ENCODE measurements around the gene CD93. TPM values are rescaled to one million over a fixed set of nuclear protein-coding genes. Genes with fewer than 3 reads are reported as not detected.
A peak's percentile ranks its signal among the peaks of the same experiment; 100 is the strongest.

Gene CD93
- total and polyA plus RNA-seq, 2 donors from 2014 or later, result 9.9 to 104 TPM

DNA sequence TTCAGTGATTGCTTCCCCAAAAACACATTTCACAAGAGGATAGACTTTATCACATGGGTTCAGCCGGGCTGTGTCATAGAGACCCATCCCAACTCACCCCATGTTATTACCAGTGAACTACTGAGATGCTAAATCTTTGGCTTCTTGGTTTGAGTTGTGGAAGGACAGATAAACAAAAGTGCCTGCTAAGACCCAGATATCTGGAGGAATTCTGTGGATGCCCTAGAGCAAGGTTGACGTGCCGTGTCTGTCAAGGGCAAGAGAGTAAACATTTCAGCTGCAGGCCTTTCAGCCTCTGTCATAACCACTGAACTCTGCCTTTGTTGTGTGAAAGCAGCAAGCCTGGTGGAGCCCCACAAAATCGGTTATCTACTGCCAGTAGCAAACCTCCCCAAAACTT, 25.5 kb downstream of the CD93 start:
- Histone ChIP-seq H3K9ac (ENCODE audit: low read length in 3 of 3) (no peak overlapping the region), H3K27ac (ENCODE audit: low read depth in 2 of 2, low read length in 2 of 2) (no peak overlapping the region), H3K9me3 (ENCODE audit: control insufficient read depth in 2 of 3, insufficient read depth in 1 of 3, low read length in 3 of 3) (no peaks in the 10 kb centered on the region), H3K27me3 (ENCODE audit: control insufficient read depth, insufficient read depth, low read length) (no peaks in the 10 kb centered on the region), H3K36me3 (ENCODE audit: control insufficient read depth in 2 of 3, insufficient read depth in 3 of 3, low read length in 3 of 3) (no peaks in the 10 kb centered on the region), H3K4me1 (ENCODE audit: control insufficient read depth in 2 of 3, insufficient read depth in 2 of 3, low read depth in 1 of 3, low read length in 3 of 3) (peaks cover 0 to 4% (median 0%) of the 10 kb centered on the region in 3 donors), H3K4me3 (ENCODE audit: low read length in 3 of 3) (no peak overlapping the region)
- FAIRE-seq, result no peak
- no peak for DNase-seq
- TF ChIP-seq, protein P1, sequence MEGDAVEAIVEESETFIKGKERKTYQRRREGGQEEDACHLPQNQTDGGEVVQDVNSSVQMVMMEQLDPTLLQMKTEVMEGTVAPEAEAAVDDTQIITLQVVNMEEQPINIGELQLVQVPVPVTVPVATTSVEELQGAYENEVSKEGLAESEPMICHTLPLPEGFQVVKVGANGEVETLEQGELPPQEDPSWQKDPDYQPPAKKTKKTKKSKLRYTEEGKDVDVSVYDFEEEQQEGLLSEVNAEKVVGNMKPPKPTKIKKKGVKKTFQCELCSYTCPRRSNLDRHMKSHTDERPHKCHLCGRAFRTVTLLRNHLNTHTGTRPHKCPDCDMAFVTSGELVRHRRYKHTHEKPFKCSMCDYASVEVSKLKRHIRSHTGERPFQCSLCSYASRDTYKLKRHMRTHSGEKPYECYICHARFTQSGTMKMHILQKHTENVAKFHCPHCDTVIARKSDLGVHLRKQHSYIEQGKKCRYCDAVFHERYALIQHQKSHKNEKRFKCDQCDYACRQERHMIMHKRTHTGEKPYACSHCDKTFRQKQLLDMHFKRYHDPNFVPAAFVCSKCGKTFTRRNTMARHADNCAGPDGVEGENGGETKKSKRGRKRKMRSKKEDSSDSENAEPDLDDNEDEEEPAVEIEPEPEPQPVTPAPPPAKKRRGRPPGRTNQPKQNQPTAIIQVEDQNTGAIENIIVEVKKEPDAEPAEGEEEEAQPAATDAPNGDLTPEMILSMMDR (IDR thresholded peaks at IDR 0.05; ENCODE audit: borderline replicate concordance, extremely low read depth, insufficient read depth), result no peak
- intact Hi-C loops (cut with DNase I), result no loop called here

- DNase-seq, result peak in 1 of 5 donors; percentile 26
- Histone ChIP-seq H3K27me3 (ENCODE audit: control insufficient read depth, insufficient read depth, low read length) (no peaks in the 10 kb centered on the region), H3K36me3 (ENCODE audit: control insufficient read depth in 2 of 3, insufficient read depth in 3 of 3, low read length in 3 of 3) (no peaks in the 10 kb centered on the region), H3K4me1 (ENCODE audit: control insufficient read depth in 2 of 3, insufficient read depth in 2 of 3, low read depth in 1 of 3, low read length in 3 of 3) (peaks cover 0 to 4% (median 0%) of the 10 kb centered on the region in 3 donors), H3K27ac (ENCODE audit: low read depth in 2 of 2, low read length in 2 of 2) (no peak overlapping the region), H3K9me3 (ENCODE audit: control insufficient read depth in 2 of 3, insufficient read depth in 1 of 3, low read length in 3 of 3) (no peaks in the 10 kb centered on the region), H3K4me3 (ENCODE audit: low read length in 3 of 3) (no peak overlapping the region), H3K9ac (ENCODE audit: low read length in 3 of 3) (no peak overlapping the region)
- TF ChIP-seq, protein P1 (IDR thresholded peaks at IDR 0.05; ENCODE audit: borderline replicate concordance, extremely low read depth, insufficient read depth), result no peak
- FAIRE-seq, result no peak
- intact Hi-C loops (cut with DNase I), result no loop called here
Observed at GRCh38 chr20:23059846-23060245, 26.3 kb downstream of the CD93 start.

DNA sequence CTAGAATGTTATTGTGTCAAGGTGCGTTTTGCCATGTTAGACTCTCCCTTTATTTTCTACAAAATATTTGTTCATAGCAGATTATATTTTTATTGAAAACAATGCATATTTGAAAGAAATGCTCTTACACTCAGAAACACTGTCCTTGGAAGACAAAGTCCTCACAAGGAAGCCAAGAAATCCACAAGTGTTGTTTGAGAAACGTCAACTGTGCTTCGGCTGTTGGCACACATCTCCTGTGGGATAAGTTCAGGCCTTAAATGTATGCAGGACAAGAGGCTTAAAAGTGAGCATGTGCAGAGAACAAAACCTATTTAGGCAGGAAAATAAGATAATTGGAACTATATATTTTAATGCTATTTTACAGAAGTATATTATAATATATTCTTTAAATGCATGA, 27.1 kb downstream of the CD93 start:
- Histone ChIP-seq H3K27ac (ENCODE audit: low read depth in 2 of 2, low read length in 2 of 2) (no peak overlapping the region), H3K27me3 (ENCODE audit: control insufficient read depth, insufficient read depth, low read length) (no peaks in the 10 kb centered on the region), H3K4me3 (ENCODE audit: low read length in 3 of 3) (no peak overlapping the region), H3K9ac (ENCODE audit: low read length in 3 of 3) (no peak overlapping the region), H3K4me1 (ENCODE audit: control insufficient read depth in 2 of 3, insufficient read depth in 2 of 3, low read depth in 1 of 3, low read length in 3 of 3) (peaks cover 0 to 4% (median 0%) of the 10 kb centered on the region in 3 donors), H3K36me3 (ENCODE audit: control insufficient read depth in 2 of 3, insufficient read depth in 3 of 3, low read length in 3 of 3) (no peaks in the 10 kb centered on the region), H3K9me3 (ENCODE audit: control insufficient read depth in 2 of 3, insufficient read depth in 1 of 3, low read length in 3 of 3) (no peaks in the 10 kb centered on the region)
- FAIRE-seq, result no peak
- no peak for DNase-seq
- TF ChIP-seq, protein P1 (IDR thresholded peaks at IDR 0.05; ENCODE audit: borderline replicate concordance, extremely low read depth, insufficient read depth), result no peak
- intact Hi-C loops (cut with DNase I), result no loop called here

DNA sequence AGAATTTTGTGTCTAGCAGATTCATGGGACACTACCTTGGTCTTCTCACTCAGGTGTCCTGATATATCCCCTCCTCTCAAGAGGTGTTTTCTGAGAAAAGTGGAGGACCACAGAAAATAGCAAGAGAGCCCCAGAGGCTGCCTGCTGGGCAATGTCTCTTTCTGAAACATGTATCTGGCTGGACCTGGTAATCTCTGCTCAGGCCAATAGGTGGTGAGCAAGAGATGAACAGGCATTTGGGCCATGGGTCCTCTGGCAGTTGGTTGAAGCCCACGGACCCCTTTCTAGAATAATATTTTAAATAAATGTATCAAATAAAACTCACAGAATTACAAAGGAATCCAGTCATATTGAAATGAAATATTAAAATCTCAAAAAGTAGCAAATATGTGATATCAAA, 27.9 kb downstream of the CD93 start:
- H3K36me3 ChIP-seq (ENCODE audit: control insufficient read depth in 2 of 3, insufficient read depth in 3 of 3, low read length in 3 of 3), result no peaks in the 10 kb centered on the region
- H3K27ac ChIP-seq (ENCODE audit: low read depth in 2 of 2, low read length in 2 of 2), result no peak overlapping the region
- no peak for FAIRE-seq
- DNase-seq, result no peak
- TF ChIP-seq, protein P1 (IDR thresholded peaks at IDR 0.05; ENCODE audit: borderline replicate concordance, extremely low read depth, insufficient read depth), result no peak
- H3K4me1 ChIP-seq (ENCODE audit: control insufficient read depth in 2 of 3, insufficient read depth in 2 of 3, low read depth in 1 of 3, low read length in 3 of 3), result peaks cover 0 to 4% (median 0%) of the 10 kb centered on the region in 3 donors
- no peak overlapping the region for H3K4me3 ChIP-seq (ENCODE audit: low read length in 3 of 3)
- H3K9ac ChIP-seq (ENCODE audit: low read length in 3 of 3), result no peak overlapping the region
- no peaks in the 10 kb centered on the region for H3K9me3 ChIP-seq (ENCODE audit: control insufficient read depth in 2 of 3, insufficient read depth in 1 of 3, low read length in 3 of 3)
- H3K27me3 ChIP-seq (ENCODE audit: control insufficient read depth, insufficient read depth, low read length), result no peaks in the 10 kb centered on the region
- intact Hi-C loops (cut with DNase I), result no loop called here
